GM18517 (cell line): ENCODE measurements around the gene PTBP3.
"Not testable (repeated sequence)": the region's sequence is repeated elsewhere in the genome, so short reads cannot be mapped to it uniquely, and the experiment has no call there.

Experiments
- ATAC-seq: cut with Tn5 transposase; IDR thresholded peaks from one replicate; pipeline ENCODE4 v1.9.1; 2021; ENCODE audit warnings: mild to moderate bottlenecking, moderate library complexity; ENCODE audit not compliant: unreplicated experiment

PTBP3 gene

GRCh38 chr9:112325127-112325526, 8.3 kb downstream of the PTBP3 start:
- no peak for ATAC-seq

GRCh38 chr9:112323378-112323854, 10.0 kb downstream of the PTBP3 start:
- no peak for ATAC-seq

- ATAC-seq: no peak
Observed at GRCh38 chr9:112322701-112323377, 10.6 kb downstream of the PTBP3 start.

GRCh38 chr9:112316258-112316943, 17.0 kb downstream of the PTBP3 start:
- ATAC-seq: no peak

DNA sequence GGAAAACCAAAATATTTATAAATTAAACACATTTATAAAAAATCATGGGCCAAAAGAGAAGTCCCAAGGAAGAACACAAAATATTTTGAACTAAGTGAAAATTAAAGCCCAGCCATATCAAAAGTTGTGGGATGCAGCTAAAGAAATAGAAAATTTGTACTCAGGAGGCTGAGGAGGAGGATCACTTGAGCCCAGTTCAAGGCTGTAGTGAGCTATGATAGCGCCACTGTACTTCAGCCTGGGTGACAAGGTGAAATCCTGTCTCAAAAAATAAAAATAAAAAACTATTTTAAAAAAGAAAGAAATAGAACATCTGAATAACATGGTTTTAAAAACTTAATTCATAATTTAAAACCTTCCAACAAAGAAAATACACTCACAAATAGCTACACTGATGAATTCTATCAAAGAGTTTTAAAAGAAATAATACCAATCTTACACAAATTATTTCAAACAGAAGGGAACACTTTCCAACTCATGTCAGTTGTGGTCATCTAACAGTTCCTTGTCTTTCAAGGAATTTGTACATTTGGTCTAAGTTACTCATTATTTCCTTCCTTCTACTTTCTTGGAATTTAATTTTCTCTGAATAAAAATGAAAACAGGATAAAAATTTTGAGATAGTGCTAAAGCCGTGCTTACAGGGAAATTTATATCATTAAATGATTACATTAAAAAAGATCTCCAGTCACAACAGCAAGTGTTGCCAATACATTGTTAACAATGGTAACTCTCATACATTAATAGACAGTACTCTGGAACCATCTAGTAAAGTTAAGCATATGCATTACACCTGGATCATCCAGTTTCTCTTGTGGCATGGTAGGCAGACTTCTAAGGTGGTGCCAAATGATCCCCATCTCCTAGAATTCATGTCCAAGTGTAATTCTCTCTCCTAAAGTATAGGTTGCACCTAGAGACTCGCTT, 17.8 kb downstream of the PTBP3 start:
- ATAC-seq: no peak

- ATAC-seq: no peak
Observed at GRCh38 chr9:112312139-112312538, 21.3 kb downstream of the PTBP3 start.

GRCh38 chr9:112311497-112311896, 21.9 kb downstream of the PTBP3 start:
- no peak for ATAC-seq

DNA sequence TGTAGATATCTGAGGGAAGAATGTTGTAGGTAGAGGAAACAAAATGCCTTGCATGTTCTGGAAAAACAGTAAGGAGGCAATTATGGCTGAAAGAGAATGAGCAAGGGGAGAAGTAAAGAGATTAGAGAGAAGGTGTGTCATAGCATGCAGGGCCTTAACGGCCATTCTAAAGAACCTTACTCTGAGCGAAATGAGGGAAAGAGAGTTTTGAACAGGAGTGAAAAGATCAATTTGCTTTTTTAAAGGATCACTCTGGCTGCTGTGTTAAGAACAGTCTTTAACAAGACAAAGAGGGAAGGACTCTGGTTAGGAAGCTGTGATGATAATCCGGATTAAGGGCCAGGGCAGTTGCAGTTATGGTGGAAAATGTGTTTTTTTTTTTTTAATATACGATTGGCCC, 22.6 kb downstream of the PTBP3 start:
- no peak for ATAC-seq

DNA sequence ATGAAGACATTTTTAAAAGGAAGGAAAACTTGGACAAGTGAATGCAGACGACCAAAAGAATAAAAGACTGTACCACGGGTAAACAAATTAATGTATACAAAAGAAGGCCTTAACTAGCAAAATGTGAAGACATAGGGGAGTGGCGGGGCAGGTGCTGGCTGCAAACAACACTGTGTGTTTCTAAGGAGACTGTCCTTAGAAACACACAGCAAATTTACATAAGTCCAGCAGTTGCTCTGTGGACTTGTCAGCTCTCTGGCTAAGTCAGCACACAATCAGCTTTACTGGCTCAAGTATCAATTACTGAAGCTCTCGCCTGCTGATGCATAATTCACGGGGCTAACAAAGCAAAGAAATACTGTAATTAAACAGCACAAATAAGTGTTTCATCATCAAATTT, 24.8 kb downstream of the PTBP3 start:
- ATAC-seq: no peak

GRCh38 chr9:112301420-112301819, 32.0 kb downstream of the PTBP3 start:
- no peak for ATAC-seq

GRCh38 chr9:112299514-112299913, 33.9 kb downstream of the PTBP3 start:
- no peak for ATAC-seq

DNA sequence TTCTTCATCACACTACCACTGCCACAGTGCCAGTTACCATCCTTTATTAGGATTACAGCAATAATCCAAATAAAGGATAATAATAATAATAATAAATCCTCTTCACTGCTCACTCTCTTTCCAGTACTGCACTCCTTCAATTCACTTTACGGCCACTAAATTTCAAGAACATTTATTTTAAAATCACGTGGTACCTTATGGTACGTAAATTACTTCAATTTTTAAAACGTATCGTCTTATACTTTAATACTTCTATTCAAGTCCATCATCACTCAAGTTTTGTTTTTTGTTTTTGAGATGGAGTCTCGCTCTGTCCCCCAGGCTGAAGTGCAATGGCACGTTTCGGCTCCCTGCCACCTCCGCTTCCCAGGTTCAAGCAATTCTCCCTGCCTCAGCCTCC, 36.5 kb downstream of the PTBP3 start:
- no peak for ATAC-seq

DNA sequence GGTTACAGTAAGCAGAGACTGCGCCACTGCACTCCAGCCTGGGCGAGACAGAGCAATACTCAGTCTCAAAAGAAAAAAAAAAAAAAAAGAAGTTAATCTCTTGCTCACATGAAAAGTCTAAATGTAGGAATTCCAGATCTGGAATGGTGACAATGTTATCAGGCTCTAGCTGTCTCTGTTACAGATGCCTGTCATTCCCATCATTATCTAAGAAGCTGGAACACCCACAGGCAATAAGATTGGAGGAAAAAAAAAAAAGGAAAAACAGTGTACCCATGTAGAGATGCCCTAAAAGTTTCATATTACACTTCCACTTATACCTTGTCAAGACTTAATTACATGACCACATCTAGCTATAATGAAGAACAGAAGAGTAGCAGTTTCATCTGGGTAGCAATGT, 38.2 kb downstream of the PTBP3 start:
- ATAC-seq: no peak

GRCh38 chr9:112288029-112288428, 45.4 kb downstream of the PTBP3 start:
- ATAC-seq: no peak

GRCh38 chr9:112286926-112287325, 46.5 kb downstream of the PTBP3 start:
- no peak for ATAC-seq

- no peak for ATAC-seq
Observed at GRCh38 chr9:112285056-112285455, 48.4 kb downstream of the PTBP3 start.

DNA sequence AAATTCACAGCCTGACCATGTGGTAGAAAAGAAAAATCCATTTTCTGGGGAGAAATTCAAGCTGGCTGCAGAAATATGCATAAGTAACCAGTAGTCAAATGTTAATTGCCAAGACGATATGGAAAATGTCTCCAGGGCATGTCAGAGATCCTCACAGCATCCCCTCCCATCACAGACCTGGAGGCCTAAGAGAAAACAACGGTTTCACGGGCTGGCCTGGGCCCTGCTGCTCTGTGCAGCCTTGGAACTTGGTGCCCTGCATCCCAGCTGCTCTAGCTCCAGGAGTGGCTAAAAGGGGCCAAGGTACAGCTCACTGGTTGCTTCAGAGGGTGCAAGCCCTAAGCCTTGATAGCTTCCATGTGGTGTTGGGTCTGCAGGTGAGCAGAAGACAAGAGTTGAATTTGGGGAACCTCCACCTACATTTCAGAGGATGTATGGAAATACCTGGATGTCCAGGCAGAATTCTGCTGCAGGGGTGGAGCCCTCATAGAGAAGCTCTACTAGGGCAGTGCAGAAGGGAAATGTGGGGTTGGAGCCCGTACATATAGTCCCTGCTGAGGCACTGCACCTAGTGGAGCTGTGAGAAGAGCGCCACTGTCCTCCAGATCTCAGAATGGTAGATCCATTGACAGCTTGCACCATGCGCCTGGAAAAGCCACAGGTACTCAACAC, 49.7 kb downstream of the PTBP3 start:
- no peak for ATAC-seq

GRCh38 chr9:112282841-112283240, 50.6 kb downstream of the PTBP3 start:
- ATAC-seq: not testable (repeated sequence)

GRCh38 chr9:112280904-112281303, 52.5 kb downstream of the PTBP3 start:
- no peak for ATAC-seq

- ATAC-seq: no peak
Observed at GRCh38 chr9:112279501-112279900, 53.9 kb downstream of the PTBP3 start.

GRCh38 chr9:112278152-112278551, 55.3 kb downstream of the PTBP3 start:
- ATAC-seq: no peak
